HCT116 (cell line): ENCODE data around the gene APOA1.
"Not testable (repeated sequence)": the region's sequence is repeated elsewhere in the genome, so short reads cannot be mapped to it uniquely, and the experiment has no call there.

Experiments
- ATF3 ChIP-seq: IDR thresholded peaks from 2 replicates; pipeline ENCODE4 v1.6.1; 2012
- CTCF ChIP-seq, 3 experiments: fragments of 200-600 bp in 1 of 3; sonication (generic) in 1 of 3; IDR thresholded peaks in 2 of 3; conservative IDR thresholded peaks in 1 of 3; 2 replicates each; pipeline ENCODE4 v1.5.1; 2012 to 2017; ENCODE audit warnings: low read depth in 2 of 3, low read length in 2 of 3, antibody characterized with exemption in 1 of 3, borderline replicate concordance in 1 of 3, control low read depth in 1 of 3, mild to moderate bottlenecking in 1 of 3, mixed read lengths in 1 of 3, mixed run types in 1 of 3, moderate library complexity in 1 of 3; ENCODE audit not compliant: insufficient read depth in 1 of 3
- EZH2 ChIP-seq: fragments of 200-600 bp; sonication (generic); IDR thresholded peaks from 2 replicates; pipeline ENCODE4 v1.6.1; 2017; ENCODE audit warnings: antibody characterized with exemption, mixed run types
- FOSL1 ChIP-seq: IDR thresholded peaks from 2 replicates; pipeline ENCODE4 v1.6.1; 2012; ENCODE audit warnings: low read depth
- JUND ChIP-seq: IDR thresholded peaks from 2 replicates; pipeline ENCODE4 v1.6.1; 2012
- REST ChIP-seq: IDR thresholded peaks from 2 replicates; pipeline ENCODE4 v1.6.1; 2012; ENCODE audit warnings: low read depth
- SIN3A ChIP-seq: IDR thresholded peaks from 2 replicates; pipeline ENCODE4 v1.6.1; 2012; ENCODE audit warnings: low read depth
- SP1 ChIP-seq: IDR thresholded peaks from 2 replicates; pipeline ENCODE4 v1.6.1; 2012; ENCODE audit warnings: low read depth
- TCF7L2 ChIP-seq: IDR thresholded peaks from 2 replicates; pipeline ENCODE4 v1.7.0; 2011; ENCODE audit warnings: borderline replicate concordance, inconsistent platforms; ENCODE audit not compliant: insufficient read depth, insufficient read length; ENCODE audit errors: extremely low read depth
- YY1 ChIP-seq: IDR thresholded peaks from 2 replicates; pipeline ENCODE4 v1.6.1; 2011; ENCODE audit warnings: low read length, low read depth, moderate library complexity, mild to moderate bottlenecking; ENCODE audit not compliant: insufficient replicate concordance; ENCODE audit errors: extremely low read depth
- ZNF274 ChIP-seq: fragments of 200-500 bp; sonication (Bioruptor generic); IDR thresholded peaks from 2 replicates; pipeline ENCODE4 v1.6.1; 2014; ENCODE audit warnings: mild to moderate bottlenecking, low read depth, low read length, inconsistent platforms

- TF ChIP-seq ZNF274; REST; CTCF (IDR thresholded peaks at IDR 0.05 in 2 of 3, conservative IDR thresholded peaks at IDR 0.05 in 1 of 3; ENCODE audit: borderline replicate concordance in 1 of 3, insufficient read depth in 1 of 3, low read depth in 2 of 3, low read length in 2 of 3); EZH2; YY1; JUND; SIN3A; SP1; FOSL1; TCF7L2; ATF3: not testable (repeated sequence)
These were observed 35.8 kb downstream of the APOA1 start for GRCh38 chr11:116801662-116802061.
